Pancreas (tissue), 10 donors: ENCODE results near the gene EFCAB13. TPM values are rescaled to one million over a fixed set of nuclear protein-coding genes. Genes with fewer than 3 reads are reported as not detected.
A peak's percentile ranks its signal among the peaks of the same experiment; 100 is the strongest.
"Not testable (repeated sequence)": the region's sequence is repeated elsewhere in the genome, so short reads cannot be mapped to it uniquely, and the experiment has no call there.

Source experiments
- ATAC-seq, 4 donors: fragments of 200-7000 bp; cut with Tn5 transposase; one replicate each; pipeline versions ENCODE4 v1.8.0 to v1.9.1; 2020; ENCODE audit warnings: mild to moderate bottlenecking in 4 of 4, moderate library complexity in 4 of 4
- DNase-seq, 6 donors: peaks; one replicate each; pipeline ENCODE4 v3.0.0-alpha.2; 2020
- FAIRE-seq: peaks from 2 replicates; lab custom pipeline; 2012; peaks lifted over from hg19 to GRCh38; lab: Jason Lieb, UNC
- H3K27ac ChIP-seq, 4 donors: fragments of 200-600 bp; sonication (generic); 1 replicate in 3 of 4; 2 replicates in 1 of 4; pipeline versions ENCODE4 v1.5.0 to v1.8.0; 2020
- H3K27me3 ChIP-seq, 4 donors: fragments of 200-600 bp; one replicate each; pipeline ENCODE4 v1.8.0; 2021
- H3K36me3 ChIP-seq, 3 donors: fragments of 200-600 bp; sonication (generic) in 1 of 3; one replicate each; pipeline versions ENCODE4 v1.5.0 to v1.8.0; 2020 to 2021
- H3K4me1 ChIP-seq, 3 donors: fragments of 200-600 bp; one replicate each; pipeline ENCODE4 v1.8.0; 2021
- H3K4me3 ChIP-seq, 4 donors: fragments of 200-600 bp; sonication (generic) in 2 of 4; one replicate each; pipeline versions ENCODE4 v1.5.0 to v1.8.0; 2020 to 2021
- H3K9me3 ChIP-seq, 4 donors: fragments of 200-600 bp; one replicate each; pipeline ENCODE4 v1.8.0; 2021
- CTCF ChIP-seq, 4 donors: fragments of 200-600 bp; sonication (generic) in 3 of 4; IDR thresholded peaks; one replicate each; pipeline versions ENCODE4 v1.5.0 to v1.8.0; 2021; ENCODE audit warnings: antibody characterized with exemption in 4 of 4
- WGBS, 2 donors: extraction: QIAGEN DNeasy Blood & Tissue Kit; methylation state at CpG; one replicate each; pipeline ENCODE4 v1.1.7; 2013; 5-methylcytosine and 5-hydroxymethylcytosine counted together
- intact Hi-C, 3 donors: fragments of 100-400 bp; cut with DNase I; formaldehyde crosslinking; loops; one replicate each; pipeline versions ENCODE4 v1.11.1 to v1.14.2; 2022
- polyA plus RNA-seq, 2 donors: library from polyadenylated mRNA; stranded (reverse); fragments of 200-250 nt; gene quantifications; one replicate each; pipeline ENCODE4 v1.2.3, GENCODE V29; 2013
- total RNA-seq, 6 donors: library from RNA; stranded (reverse); fragmentation: NEBNext Ultra II Directional in 4 of 6; extraction: Animal tissue kit (Norgen Biotek cat#: 25700) in 4 of 6; gene quantifications; one replicate each; pipeline versions ENCODE4 v1.2.1 to v1.2.4, GENCODE V29; 2021 to 2023
- donor health status: healthy with polysubstance abuse.
- donor health status: DM: no; HTN: no; CAD: no; lungs with moderate emphysema.
- donor health status: DM: no; HTN: no; CAD: no.
- donor health status: control.
- donor health status: control.
- donor health status: Bipolar disorder and iron deficiency.
- donor health status: DM: yes; HTN: yes; CAD: no.
- donor health status: DM: no; HTN: no; CAD: no.
- donor health status: DM: no; HTN: no; CAD: no.
- donor health status: DM: yes; HTN: yes; CAD: no.

Gene EFCAB13
- total and polyA plus RNA-seq, 8 donors = 0.46 to 6.7 (median 1.9) TPM

- TF ChIP-seq CTCF (IDR thresholded peaks at IDR 0.05) = no peak
- intact Hi-C loops = no loop called here
- no peak for FAIRE-seq
- 85 to 88% methylated on average over 1 of the region's 1 CpG for WGBS, 2 donors
- DNase-seq = no peak
- ATAC-seq = no peak
- Histone ChIP-seq H3K4me1 (no peaks in the 10 kb centered on the region), H3K36me3 (no peaks in the 10 kb centered on the region), H3K9me3 (no peaks in the 10 kb centered on the region), H3K27ac (no peak overlapping the region), H3K27me3 (no peaks in the 10 kb centered on the region), H3K4me3 (no peak overlapping the region)
Measured at GRCh38 chr17:47414612-47415011, 90.9 kb downstream of the EFCAB13 start.

- Histone ChIP-seq H3K36me3 (no peaks in the 10 kb centered on the region), H3K27me3 (no peaks in the 10 kb centered on the region), H3K4me1 (peaks cover 0 to 6% (median 4%) of the 10 kb centered on the region in 3 donors), H3K9me3 (no peaks in the 10 kb centered on the region), H3K4me3 (peak overlapping the region; percentile 35 to 60 (median 48)), H3K27ac (no peak overlapping the region)
- ATAC-seq (peak; percentile 76 to 95 (median 90)), FAIRE-seq (no peak), DNase-seq (peak; percentile 20 to 83 (median 48))
- WGBS, 2 donors = 3 to 4% methylated on average over 91 to 113 of the region's 113 CpGs
- TF ChIP-seq CTCF (IDR thresholded peaks at IDR 0.05) = no peak
- intact Hi-C loops = no loop called here
Measured at GRCh38 chr17:47423406-47424295, 99.9 kb downstream of the EFCAB13 start.

- DNase-seq, H3K9me3 ChIP-seq, H3K4me1 ChIP-seq, H3K36me3 ChIP-seq, H3K27ac ChIP-seq, intact Hi-C loops, H3K27me3 ChIP-seq, FAIRE-seq, H3K4me3 ChIP-seq, ATAC-seq: not testable (repeated sequence)
- 90 to 93% methylated on average over 3 of the region's 3 CpGs for WGBS, 2 donors
Measured at GRCh38 chr17:47425233-47425632, 101.5 kb downstream of the EFCAB13 start.

DNA sequence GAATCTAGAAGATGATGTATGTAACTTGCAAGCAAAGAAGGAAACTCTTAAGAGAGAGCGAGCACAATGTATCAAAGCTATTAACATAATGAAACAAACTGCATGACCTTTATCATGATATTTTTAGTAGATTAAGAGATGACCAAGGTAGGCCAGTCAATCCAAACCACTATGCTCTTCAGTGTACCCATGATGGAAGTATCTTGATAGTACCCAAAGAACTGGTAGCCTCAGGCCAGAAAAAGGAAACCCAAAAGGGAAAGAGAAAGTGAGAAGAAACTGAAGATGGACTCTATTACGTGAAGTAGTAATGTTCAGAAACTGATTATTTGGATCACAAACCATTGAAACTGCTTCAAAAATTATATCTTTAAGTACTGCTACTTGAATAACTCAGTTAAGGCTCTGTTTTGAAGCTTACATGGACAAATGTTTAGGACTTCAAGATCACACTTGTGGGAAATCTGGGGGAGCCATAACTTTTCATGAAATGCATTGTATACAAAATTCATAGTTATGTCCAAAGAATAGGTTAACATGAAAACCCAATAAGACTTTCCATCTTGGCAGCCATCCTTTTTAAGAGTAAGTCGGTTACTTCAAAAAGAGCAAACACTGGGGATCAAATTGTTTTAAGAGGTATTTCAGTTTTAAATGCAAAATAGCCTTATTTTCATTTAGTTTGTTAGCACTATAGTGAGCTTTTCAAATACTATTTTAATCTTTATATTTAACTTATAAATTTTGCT is 102.3 kb downstream of the EFCAB13 start:
- ATAC-seq, intact Hi-C loops, H3K4me3 ChIP-seq, H3K27me3 ChIP-seq, H3K4me1 ChIP-seq, FAIRE-seq, DNase-seq, H3K9me3 ChIP-seq, H3K27ac ChIP-seq, H3K36me3 ChIP-seq: not testable (repeated sequence)
- 97 to 98% methylated on average over 3 of the region's 3 CpGs for WGBS, 2 donors

GRCh38 chr17:47427985-47428384 is 104.2 kb downstream of the EFCAB13 start:
- Histone ChIP-seq H3K27ac (no peak overlapping the region), H3K9me3 (no peaks in the 10 kb centered on the region), H3K4me1 (peaks cover 0 to 4% (median 4%) of the 10 kb centered on the region in 3 donors), H3K27me3 (no peaks in the 10 kb centered on the region), H3K4me3 (no peak overlapping the region), H3K36me3 (no peaks in the 10 kb centered on the region)
- no peak for TF ChIP-seq CTCF (IDR thresholded peaks at IDR 0.05)
- intact Hi-C loops = no loop called here
- 17% methylated on average over 2 of the region's 2 CpGs for WGBS, 2 donors
- peak; percentile 76 for FAIRE-seq
- DNase-seq = no peak
- ATAC-seq = peak in 1 of 4 donors; percentile 30

- H3K9me3 ChIP-seq, H3K27me3 ChIP-seq, H3K36me3 ChIP-seq, H3K4me3 ChIP-seq, FAIRE-seq, H3K4me1 ChIP-seq, ATAC-seq, DNase-seq, H3K27ac ChIP-seq, intact Hi-C loops: not testable (repeated sequence)
- WGBS, 2 donors = 95 to 100% methylated on average over 9 of the region's 9 CpGs
Measured at GRCh38 chr17:47432240-47432639, 108.5 kb downstream of the EFCAB13 start.
